Activated CD4-positive, alpha-beta T cell treated with anti-CD3 and anti-CD28 coated beads for 48 hours (primary cell): ENCODE data around the gene CACNG1.

Experiments
- DNase-seq: peaks from one replicate; pipeline ENCODE4 v3.0.0-alpha.2; 2020

CACNG1 gene, protein sequence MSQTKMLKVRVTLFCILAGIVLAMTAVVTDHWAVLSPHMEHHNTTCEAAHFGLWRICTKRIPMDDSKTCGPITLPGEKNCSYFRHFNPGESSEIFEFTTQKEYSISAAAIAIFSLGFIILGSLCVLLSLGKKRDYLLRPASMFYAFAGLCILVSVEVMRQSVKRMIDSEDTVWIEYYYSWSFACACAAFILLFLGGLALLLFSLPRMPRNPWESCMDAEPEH

DNA sequence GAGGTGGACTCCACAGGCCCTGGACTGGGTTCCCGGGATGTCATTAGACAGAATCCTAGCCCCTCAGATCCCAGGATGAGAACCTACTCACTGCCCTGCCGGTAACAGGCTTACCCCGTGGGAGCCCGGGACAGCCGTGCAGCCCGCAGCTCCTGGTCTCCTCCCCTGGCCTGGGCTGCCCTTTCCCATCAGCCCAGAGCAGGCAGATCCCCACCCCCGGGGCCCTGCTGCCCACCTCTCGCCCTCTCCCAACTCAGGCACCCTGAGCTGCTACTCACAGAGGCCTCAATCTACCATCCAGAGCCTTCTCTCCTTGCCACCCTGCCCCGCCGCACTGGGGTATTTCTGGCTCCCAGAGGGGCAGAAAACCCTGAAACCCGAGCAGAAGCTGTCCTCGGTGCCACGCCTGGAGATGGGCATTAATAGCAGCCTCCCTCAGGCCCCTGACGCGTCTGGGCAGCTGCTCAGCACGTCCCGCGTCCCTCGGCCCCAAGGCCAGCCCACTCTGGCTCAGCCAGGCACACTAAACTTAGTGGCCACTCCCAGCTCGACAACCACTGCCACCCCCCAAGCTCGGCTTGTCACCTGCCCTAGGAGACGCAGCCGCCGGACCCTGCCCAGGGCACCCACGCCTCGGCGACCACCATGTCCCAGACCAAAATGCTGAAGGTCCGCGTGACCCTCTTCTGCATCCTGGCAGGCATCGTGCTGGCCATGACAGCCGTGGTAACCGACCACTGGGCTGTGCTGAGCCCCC, at the start of gene CACNG1:
TSS of gene CACNG1 (plus strand) at position 539 of the 757 bp plus-strand sequence. CDS start at position 646, 107 bp downstream.
- no peak for DNase-seq

- no peak for DNase-seq
These were observed 49.3 kb upstream of the CACNG1 start for GRCh38 chr17:66994930-66995535.

DNA sequence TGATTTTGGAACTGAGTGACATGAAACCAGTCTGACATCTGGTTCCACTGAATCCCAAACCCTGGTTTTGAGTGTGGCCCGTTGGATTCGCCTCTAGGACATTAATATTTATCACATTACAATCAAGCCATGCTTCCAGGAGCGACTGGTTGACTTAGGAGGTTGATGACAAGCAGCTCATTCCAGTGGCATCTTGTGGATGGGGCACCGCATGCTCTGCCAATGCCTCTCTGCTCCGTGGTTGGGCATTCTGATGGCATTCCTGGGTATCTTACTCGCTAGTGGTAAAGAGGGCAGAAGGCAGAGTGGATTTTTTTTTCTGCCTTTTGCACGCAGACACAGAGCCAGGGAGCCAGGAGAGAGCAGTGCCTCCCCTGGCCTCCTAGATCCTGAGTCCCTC, 48.4 kb upstream of the CACNG1 start:
- DNase-seq, result no peak

- no peak for DNase-seq
These were observed 47.4 kb upstream of the CACNG1 start for GRCh38 chr17:66996926-66997325.

GRCh38 chr17:67003231-67003630, 41.1 kb upstream of the CACNG1 start:
- DNase-seq, result no peak

- no peak for DNase-seq
These were observed 40.2 kb upstream of the CACNG1 start for GRCh38 chr17:67004181-67004580.

GRCh38 chr17:67007266-67007665, 37.1 kb upstream of the CACNG1 start:
- no peak for DNase-seq

- DNase-seq, result no peak
These were observed 36.3 kb upstream of the CACNG1 start for GRCh38 chr17:67008101-67008500.

- DNase-seq, result no peak
These were observed 32.7 kb upstream of the CACNG1 start for GRCh38 chr17:67011527-67012175.

DNA sequence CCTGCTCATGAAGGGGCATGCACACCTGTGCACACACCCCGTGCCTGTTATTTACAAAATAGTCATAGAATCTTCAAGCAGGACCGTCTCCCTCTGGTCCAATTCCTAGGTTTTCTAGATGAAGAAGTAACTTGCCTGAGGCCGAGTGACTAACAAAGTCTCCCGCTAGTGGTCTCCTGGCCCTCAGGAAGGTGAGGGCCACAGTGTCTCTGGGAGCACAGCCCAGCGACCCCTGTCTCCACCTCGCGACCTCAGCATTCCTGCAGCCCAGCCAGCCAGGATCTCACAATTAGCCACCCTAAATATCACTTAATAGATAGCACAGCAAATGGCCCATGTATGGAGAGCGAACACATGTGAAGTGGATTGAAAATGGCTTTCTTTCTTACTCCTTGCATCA, 30.5 kb upstream of the CACNG1 start:
- no peak for DNase-seq

GRCh38 chr17:67015001-67015400, 29.4 kb upstream of the CACNG1 start:
- DNase-seq, result no peak

GRCh38 chr17:67016039-67016762, 28.2 kb upstream of the CACNG1 start:
- no peak for DNase-seq

- DNase-seq, result no peak
These were observed 26.4 kb upstream of the CACNG1 start for GRCh38 chr17:67017910-67018309.

- DNase-seq, result no peak
These were observed 25.6 kb upstream of the CACNG1 start for GRCh38 chr17:67018471-67019434.

- DNase-seq, result no peak
These were observed 24.5 kb upstream of the CACNG1 start for GRCh38 chr17:67019809-67020208.

DNA sequence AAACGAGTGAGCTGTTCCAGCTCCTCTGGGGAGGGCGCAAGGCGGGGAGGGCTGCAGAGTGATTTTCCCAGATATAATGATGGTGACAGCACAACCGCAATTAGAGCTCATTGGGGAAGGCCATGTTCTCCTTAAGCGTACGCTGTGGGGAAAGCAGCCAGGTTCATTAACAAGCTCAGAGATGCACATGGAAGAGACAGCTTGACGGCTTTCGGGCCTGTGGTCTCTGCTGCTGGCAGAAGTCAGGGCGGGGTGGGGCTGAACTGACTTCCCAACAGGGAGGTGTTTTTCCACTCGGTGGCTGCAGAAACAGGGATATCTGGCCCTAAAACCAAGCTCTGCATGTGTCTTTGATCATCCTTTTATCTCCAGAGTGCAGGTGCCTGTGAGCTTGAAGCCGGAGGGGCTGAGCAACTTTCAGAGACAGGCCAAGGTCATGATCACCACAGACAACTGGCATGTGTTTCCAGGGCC, 24.0 kb upstream of the CACNG1 start:
- DNase-seq, result no peak

DNA sequence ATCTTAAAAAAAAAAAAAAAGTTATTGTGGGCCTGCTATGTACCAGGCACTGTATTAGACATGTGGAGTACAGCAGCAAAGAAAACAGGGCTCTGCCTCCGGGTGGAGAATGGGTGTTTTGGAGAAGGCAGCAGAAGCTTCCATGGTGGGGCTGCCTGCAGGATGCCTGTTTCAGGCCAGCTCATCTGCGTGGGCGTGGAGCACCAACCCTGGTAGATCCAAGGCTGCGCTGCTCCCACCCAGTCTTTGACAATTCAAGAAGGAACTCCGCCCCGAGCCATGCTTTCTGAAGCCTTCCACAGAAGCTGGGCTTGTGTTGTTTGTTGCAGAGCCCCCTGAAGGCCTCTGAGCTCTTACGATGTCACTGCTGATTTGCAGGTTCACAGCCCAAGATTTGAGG, 23.2 kb upstream of the CACNG1 start:
- peak; percentile 18 for DNase-seq

GRCh38 chr17:67021743-67022450, 22.5 kb upstream of the CACNG1 start:
- no peak for DNase-seq

GRCh38 chr17:67022451-67022810, 21.9 kb upstream of the CACNG1 start:
- DNase-seq, result no peak

DNA sequence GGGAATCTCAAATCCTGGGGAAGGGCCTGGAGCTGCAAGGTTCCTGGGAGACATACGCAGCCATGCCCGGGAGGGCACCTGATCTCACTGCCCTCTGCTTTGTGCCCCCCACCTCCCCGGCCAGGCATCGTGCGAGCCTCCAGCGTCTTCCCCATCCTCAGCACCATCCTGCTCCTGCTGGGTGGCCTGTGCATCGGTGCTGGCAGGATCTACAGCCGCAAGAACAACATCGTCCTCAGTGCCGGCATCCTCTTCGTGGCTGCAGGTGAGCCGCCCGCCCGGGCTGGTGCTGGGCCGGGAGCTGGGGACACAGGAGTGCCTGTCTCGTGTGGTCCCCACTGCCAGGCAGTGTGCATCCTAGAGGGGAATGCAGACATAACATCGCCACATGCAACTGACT, 19.6 kb upstream of the CACNG1 start:
- no peak for DNase-seq

DNA sequence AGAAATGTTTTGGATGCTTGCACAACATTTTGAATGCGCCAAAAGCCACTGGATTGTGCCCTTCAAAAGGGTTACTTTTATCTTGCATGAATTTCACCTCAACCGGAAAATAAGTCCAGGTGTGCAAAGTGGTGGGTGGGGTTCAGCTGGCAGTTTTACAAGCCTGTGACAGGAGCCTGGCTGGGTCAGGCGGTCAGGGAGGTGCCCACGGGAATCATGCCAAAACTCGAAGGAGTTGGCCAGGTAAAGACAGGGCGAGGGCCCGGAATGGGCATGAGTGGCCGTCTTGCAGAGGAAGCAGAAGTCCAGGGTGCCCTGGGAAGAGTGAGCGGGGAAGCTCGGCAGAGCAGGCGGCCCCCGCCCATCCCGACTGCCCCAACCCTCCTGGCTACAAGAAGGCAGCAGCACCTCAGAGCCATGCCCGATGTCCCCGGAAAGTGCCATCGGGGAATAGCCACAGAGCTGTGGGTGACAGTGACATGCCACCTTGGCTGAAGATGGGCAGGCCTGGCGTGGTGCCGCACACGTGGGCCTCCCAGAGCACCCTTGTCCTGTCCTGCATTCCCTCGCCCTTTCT, 19.1 kb upstream of the CACNG1 start:
- no peak for DNase-seq
